Activated CD4-positive, alpha-beta T cell treated with anti-CD3 and anti-CD28 coated beads, Interleukin-2, amount 50 U/mL, for 16 hours (primary cell): ENCODE data around the gene BABAM2.

Source experiments
- DNase-seq: peaks from one replicate; pipeline ENCODE4 v3.0.0-alpha.2; 2020

Gene BABAM2

GRCh38 chr2:28267282-28267681 lies 376.8 kb downstream of the BABAM2 start:
- no peak for DNase-seq

- no peak for DNase-seq
Measured at GRCh38 chr2:28268386-28268785, 377.9 kb downstream of the BABAM2 start.

DNA sequence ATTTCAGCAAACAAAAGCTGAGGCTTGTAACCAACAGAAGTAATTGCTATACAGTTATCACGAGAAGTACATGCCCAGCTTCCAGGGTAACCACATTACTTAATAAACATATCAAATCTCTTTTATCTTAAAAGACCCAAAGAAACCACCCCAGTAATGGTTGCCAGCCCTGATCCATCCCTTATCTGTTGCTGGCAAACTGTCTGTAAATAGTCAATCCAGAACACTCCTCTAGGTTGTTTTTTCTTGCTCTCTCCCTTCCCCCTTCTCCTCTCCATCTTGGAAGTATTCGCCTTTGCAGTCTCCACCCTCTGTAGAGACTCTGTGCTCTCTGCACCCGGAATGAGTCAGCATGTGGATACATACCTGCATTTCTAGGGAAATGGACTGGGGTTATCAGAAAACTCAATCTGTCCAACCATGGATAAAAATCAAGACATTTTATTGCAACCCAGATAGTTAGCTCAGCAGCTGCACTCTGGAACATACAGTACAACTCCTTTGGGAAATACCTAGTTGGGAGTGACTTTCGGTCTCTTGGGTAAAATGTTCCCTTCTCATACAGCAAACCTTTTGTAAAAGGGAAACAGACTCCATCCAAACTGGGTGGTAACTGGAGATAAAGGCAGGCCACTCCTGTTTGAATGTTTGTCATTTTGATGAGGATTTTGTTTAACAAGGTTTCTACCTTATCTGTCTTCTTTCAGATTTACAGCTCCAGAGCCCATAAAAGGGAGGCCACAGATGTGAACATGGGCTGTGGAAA lies 378.7 kb downstream of the BABAM2 start:
- DNase-seq, result no peak

GRCh38 chr2:28270456-28271152 lies 380.1 kb downstream of the BABAM2 start:
- DNase-seq, result no peak

- peak; percentile 60 for DNase-seq
Measured at GRCh38 chr2:28271231-28271918, 380.8 kb downstream of the BABAM2 start.

GRCh38 chr2:28271919-28272250 lies 381.4 kb downstream of the BABAM2 start:
- no peak for DNase-seq

DNA sequence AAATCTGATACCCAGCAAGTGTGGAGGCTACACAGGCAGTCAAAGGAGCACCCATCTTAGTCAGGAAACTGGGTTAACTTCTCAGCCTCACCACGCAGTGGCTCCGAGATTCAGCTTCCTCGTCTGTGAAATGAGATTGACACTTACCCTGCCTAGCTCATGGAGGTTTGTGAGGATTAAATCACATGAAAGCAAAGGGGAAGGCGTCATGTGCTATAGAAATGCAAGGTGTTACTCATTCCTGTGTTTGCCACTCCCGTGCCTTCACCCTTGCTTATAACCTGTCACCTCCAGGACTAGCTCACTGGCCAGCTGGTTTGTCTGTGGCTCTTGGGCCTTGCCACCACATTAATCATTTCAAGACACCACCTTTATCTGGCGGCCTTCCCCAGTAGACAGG lies 383.2 kb downstream of the BABAM2 start:
- DNase-seq, result peak; percentile 81

- peak; percentile 73 for DNase-seq
Measured at GRCh38 chr2:28274911-28275685, 384.6 kb downstream of the BABAM2 start.

GRCh38 chr2:28276076-28276618 lies 385.6 kb downstream of the BABAM2 start:
- peak; percentile 91 for DNase-seq

- DNase-seq, result no peak
Measured at GRCh38 chr2:28276807-28277206, 386.3 kb downstream of the BABAM2 start.

- no peak for DNase-seq
Measured at GRCh38 chr2:28277466-28277865, 386.9 kb downstream of the BABAM2 start.

GRCh38 chr2:28279371-28279770 lies 388.8 kb downstream of the BABAM2 start:
- no peak for DNase-seq

GRCh38 chr2:28280619-28281018 lies 390.1 kb downstream of the BABAM2 start:
- DNase-seq, result no peak

DNA sequence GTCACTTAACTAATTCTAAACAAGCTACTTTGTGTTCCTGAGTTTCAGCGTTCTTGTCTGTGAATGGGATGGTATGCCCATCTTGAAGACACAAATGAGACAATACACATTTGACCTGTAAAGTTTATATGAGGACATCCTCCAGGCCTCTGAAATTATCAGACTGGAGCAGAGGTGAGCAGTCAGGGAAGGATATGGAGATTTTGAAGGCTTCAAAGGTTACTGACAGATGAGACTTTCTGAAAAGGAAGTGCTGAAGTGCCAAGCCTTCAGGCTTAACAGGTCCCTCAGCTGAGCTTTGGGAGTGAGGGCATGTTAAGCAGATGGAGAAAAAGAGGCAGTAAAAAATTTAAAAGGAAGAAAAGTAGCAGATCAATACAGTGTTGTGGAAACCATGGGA lies 391.2 kb downstream of the BABAM2 start:
- no peak for DNase-seq

DNA sequence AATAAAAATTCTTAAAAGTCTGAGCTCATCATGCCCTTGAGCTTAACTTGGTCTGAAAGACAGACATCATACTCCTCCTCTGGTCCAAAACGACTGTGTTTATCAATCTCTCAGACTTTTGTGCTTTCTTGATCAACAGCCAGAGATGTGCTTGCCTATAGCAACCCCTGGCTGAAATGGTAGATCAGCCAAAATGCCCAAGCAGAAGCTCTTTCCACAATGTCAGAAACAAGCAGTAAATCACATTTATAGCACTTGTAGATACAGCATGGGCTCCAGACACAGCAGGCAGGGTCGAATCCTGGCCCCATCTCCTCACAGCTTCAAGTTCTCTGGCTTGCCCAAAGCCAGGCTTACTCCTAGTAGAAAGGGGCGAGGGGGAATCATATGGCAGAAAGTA lies 391.7 kb downstream of the BABAM2 start:
- DNase-seq, result no peak

DNA sequence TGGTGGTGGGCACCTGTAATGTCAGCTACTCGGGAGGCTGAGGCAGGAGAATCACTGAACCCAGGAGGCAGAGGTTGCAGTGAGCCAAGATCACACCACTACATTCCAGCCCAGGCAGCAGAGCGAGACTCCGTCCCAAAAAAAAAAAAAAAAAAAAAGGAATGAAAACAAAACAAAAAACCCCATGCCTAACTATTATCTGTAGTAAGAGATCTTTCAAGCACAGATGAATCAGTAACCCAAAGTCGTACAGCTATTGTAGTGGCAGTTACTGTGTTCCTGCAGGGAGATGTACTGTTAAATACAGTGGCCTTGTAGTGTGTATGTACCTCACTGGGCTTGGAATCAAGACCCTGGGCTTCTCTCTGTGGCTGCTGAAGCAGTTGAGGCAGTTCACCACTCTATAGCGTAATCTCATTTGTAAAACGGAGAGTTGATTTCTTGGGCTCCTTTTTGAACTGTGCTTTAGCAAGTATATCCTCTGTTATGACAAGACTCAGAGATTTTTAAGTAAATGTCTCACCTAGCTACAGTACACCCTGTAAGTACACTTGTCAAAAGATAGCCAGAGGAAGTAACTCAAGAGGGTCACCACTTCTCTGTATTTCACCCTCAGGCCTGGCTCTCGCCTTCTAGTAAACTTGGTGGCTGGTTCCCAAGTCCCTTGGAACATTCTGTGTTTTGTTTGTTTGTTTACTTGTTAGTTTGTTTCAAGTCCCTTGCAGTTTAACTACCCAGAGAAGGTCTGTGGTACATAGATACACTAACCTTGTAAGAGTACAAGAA lies 392.5 kb downstream of the BABAM2 start:
- DNase-seq, result no peak

- DNase-seq, result no peak
Measured at GRCh38 chr2:28283861-28284260, 393.3 kb downstream of the BABAM2 start.

- no peak for DNase-seq
Measured at GRCh38 chr2:28286678-28287077, 396.1 kb downstream of the BABAM2 start.

- DNase-seq, result no peak
Measured at GRCh38 chr2:28287256-28287915, 396.9 kb downstream of the BABAM2 start.

DNA sequence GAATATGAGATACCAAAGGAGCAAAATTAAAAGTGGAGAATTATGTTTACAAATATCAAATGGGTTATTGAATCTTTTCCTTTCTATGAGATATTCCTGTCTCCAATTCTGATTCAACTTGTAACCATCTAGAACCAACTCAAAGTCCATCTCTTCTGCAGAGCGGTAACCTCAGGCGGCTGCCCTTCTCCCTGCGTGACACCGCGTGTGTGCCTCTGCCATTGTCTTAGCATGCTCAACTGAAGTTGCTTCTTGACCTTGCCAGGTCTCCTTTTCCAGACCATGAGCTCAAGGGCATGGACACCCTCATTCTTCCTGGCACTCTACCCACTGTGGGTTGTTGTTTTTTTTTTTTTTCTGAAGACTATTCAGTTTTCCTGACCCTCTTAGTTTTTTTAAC lies 398.1 kb downstream of the BABAM2 start:
- DNase-seq, result no peak

DNA sequence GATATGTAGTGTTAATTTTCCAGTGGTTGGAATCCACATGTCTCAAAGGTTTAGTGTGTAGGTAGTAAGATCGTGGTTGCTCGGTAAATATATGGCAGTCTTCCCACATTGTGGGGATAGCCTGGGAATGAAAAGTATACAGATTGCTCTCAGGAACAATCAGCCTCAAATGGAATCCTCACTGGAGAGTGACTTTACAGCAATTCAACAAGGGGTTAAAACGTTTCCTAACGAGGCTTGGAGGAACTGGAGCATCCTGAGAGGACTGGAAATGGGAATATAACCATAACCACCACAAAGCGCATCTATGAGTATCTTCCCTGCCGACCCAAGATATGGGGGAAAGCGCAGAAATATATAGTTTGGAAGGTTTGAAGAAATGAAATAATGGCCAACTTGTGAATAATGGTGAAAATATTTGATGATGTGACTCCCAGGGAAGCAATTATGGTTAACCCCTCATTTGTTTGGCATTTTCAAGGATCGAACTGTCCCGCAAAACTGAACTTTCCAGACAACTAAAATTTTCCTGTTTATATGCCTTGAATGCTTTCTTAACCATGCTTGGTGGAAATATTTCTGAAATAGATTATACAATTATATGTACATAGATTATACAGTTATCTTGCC lies 401.4 kb downstream of the BABAM2 start:
- no peak for DNase-seq
